HG03025 (cell line): ENCODE results near the gene HIPK3.
"Not testable (repeated sequence)": the region's sequence is repeated elsewhere in the genome, so short reads cannot be mapped to it uniquely, and the experiment has no call there.

ENCODE experiments used
- ATAC-seq: cut with Tn5 transposase; IDR thresholded peaks from one replicate; pipeline ENCODE4 v1.9.1; 2021; ENCODE audit warnings: mild to moderate bottlenecking, moderate library complexity; ENCODE audit not compliant: unreplicated experiment, low FRiP score

Gene HIPK3

DNA sequence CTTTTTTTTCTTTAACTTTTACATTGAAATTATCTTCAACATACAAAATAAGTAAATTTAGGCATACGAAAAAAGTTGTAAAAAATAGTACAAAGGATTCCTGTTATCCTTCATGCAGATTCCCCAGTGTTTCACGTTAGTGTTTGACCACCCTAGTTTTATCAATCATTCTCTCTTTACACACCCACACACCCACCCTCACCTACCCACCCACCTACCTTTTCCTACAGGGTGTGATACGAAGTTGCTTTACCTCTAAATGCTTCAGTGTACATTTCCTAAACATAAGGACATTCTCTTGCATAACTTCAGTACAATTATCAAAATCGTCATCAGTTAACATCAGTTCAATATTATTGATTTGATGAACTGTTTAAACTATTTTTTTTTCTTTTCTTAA, 37.0 kb downstream of the HIPK3 start:
- ATAC-seq: no peak

DNA sequence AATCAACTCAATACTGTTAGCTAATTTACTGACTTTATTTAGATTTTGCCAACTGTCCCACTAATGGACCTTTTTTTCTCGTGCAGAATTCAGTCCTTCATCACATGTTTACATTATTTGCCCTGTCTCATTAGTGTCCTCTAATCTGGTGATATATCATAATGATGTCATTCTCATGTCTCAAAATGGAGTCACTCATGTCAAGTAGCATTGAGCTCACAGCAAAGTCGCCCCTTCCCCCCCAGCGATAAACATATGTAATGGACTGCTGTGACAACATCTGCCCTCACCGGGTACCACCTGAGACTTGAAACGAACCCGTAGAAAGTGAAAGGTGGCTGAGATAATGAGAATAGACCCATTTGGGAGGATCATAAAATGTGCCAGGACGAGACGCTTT, 37.6 kb downstream of the HIPK3 start:
- ATAC-seq: no peak

DNA sequence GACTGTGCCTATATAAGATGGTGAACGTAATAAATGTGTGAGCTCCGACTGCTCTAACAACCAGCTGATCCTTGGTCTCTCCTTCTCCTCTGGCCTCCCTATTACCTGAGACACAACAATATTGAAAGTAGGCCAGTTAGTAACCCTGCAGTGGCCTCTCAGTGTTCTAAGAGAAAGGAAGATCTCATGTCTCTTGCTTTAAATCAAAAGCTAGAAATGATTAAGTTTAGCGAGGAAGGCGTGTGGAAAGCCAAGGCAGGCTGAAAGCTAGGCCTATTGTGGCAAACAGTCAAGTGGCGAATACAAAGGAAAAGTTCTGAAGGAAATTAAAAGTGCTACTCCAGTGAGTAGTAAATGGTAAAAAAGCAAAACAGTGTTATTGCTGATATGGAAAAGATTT, 39.5 kb downstream of the HIPK3 start:
- no peak for ATAC-seq

DNA sequence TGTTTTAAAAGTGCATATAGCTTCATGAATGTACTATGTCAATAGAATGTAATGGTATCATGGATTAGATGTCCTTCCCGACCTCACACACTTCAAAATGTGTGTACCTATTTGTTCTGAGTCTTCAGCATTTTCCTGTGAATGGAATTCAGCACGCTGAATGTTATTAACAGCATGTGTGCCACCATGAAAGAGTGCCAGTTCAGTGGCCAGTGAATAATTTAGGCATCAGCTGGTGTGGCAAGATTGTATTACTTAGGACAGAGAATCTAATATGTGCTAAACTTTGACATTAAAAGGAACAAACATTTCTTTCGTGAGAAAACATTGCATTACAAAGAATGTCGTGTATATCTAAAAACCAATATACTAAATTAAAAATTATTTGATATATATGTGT, 46.4 kb downstream of the HIPK3 start:
- no peak for ATAC-seq

DNA sequence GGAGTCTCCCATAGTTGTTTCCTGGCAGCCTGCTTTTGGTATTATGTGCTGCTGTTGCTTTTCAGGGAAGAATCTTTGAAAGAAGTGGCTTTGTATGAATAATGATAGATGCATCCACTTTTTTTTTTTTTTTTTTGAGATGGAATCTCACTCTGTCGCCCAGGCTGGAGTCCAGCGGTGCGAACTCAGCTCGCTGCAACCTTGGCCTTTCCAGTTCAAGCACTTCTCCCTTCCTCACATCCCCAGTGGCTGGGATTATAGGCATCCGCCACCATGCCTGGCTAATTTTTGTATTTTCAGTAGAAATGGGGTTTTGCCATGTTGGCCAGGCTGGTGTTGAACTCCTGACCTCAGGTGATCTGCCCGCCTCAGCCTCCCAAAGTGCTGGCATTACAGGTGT, 49.6 kb downstream of the HIPK3 start:
- not testable (repeated sequence) for ATAC-seq

DNA sequence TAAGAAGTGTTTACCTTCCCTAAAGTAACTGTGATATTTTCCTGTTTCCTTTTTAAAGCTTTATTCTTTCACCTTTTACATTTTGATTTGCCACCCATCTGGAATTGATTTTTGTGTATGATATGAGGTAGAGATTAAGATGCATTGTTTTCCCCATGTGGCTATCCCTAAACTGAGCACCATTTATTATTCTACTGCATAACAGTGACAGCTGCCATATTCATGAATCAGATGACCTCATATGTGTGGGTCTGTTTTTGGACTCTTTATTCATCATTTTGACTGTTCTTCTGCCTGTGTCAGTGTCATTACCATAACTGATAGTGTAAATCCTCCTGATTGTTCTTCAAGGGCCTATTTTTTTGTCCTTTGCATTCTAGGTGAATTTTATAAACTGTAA, 50.8 kb downstream of the HIPK3 start:
- no peak for ATAC-seq

DNA sequence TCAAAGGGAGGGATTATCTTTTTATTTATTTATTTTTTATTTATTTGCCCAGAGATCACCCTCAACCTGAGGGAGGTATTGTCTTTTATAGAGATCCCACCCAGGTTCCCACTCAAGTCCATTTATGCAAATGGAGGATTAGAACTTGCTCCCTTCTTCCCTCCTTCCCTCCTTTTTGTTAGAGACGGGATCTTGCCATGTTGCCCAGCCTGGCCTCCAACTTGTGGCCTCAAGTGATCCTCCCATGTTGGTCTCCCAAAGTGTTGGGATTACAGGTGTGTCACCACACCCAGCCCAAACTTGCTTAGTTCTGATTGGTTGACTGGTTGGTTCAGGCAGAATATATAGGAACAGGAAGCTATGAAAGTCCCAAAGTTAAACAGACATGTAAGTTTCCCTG, 51.9 kb downstream of the HIPK3 start:
- ATAC-seq: no peak

DNA sequence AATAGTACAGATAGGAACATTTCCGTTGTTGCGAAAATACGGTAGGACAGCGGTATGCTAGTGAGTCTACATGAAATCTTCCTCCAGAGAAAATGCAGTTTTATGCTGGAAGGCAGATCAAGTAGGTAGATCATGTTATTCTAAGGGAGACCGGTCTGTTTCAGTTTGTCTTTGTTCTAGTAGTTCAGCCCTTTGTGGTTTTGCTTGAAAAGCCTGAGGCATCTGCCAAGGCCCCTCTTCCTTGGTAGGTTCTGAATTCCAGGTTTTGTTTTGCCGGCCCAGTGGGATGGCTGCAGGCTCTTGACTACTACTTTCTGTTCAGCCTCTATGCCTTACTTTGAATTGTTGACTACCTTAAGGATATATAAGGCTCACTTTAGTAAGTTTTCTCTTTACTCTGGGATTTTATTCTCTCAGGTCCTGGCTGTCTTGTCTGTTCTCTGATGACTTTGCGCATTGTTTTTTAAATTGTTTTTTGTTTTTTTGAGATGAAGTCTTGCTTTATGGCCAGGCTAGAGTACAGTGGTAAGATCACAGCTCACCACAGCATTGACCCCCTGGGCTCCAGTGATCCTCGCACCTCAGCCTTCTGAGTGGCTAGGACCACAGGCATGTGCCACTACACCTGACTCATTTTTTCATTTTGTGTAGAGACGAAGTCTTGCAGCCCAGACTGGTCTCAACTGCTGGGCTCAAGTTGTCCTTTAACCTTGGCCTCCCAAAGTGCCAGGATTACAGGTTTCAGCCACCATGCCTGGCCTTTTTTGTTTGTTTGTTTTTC, 53.7 kb downstream of the HIPK3 start:
- ATAC-seq: no peak

DNA sequence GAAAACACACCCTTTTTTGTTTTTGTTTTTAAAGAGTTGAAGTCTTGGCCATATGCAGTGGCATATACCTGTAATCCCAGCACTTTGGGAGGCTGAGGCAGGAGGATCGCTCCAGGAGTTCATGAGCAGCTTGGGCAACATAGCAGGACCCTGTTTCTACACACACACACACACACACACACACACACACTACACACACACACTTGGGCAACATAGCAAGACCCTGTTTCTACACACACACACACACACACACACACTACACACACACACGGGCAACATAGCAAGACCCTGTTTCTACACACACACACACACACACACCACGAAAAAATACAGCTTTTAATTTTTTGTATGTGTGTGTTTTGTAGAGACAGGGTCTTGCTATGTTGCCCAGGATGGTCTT, 54.5 kb downstream of the HIPK3 start:
- ATAC-seq: no peak

DNA sequence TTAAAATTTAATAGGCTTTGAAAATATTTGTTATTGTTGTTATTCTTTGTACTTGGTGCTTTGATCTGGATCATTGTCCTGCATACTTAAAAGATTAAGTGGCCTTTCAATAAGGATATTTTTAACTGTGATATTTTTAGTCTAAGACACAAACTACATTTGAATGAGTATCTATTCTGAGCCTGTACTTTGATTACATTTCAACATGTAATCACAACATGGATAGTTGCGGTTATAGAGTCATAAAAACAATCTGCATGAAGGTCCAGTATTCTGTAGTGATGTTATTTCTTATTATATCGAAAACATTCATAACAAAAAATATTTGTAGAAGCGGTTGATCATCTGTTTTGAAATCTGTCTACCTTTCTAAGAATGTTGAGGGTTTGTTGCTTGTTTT, 58.6 kb downstream of the HIPK3 start:
- no peak for ATAC-seq

DNA sequence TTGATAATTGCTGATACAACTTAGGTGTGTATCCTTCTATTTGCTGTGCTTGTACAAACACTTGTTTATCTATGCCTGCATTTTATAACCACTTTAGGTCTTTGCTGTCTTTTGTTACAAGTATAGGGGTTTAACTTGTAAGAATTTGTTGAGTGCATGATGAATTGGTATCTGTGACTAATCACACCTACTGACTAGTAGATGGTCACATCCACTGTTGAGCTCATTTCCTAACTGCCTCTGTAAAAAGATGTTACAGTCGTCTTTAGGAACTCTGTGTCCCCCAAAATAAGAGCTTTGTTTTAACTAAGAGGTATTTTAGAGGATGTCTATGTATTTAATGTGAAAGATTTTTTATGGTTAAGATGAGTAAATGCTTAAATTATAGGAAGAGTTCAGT, 60.5 kb downstream of the HIPK3 start:
- ATAC-seq: no peak

DNA sequence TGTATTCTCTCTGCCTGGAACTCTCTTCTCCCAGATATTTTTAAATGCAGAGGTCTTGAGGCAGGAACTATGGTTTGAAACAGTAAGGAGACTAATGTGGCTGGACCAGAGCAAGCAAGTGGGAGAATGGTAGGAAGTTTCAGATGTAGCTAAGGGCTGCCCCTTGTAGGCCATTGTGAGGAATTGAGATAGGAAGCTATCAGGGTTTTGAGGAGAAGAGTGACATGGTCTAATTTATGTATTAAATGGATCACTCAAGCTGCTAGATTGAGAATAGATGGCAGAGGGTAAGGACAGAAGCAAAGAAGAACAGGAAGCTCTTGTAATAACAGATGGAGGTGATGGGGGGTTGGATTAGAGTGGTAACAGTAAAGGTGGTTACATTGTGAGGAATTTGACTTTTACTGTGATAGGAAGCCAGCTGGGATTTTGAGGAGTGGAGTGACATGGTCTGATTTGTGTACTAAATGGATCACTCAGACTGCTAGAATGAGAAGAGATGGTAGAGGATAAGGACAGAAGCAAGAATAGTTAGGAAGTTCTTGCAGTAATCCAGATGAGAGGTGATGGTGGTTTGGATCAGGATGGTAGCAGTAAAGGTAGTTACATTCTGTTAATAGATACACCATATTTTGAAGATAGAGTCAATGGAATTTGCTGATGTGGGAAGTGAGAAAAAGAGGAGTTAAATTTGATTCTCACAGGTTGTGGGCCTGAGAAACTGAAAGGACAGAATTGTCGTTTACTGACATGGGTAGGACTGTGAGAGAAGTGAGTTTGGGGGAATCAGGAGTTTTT, 63.0 kb downstream of the HIPK3 start:
- ATAC-seq: no peak

DNA sequence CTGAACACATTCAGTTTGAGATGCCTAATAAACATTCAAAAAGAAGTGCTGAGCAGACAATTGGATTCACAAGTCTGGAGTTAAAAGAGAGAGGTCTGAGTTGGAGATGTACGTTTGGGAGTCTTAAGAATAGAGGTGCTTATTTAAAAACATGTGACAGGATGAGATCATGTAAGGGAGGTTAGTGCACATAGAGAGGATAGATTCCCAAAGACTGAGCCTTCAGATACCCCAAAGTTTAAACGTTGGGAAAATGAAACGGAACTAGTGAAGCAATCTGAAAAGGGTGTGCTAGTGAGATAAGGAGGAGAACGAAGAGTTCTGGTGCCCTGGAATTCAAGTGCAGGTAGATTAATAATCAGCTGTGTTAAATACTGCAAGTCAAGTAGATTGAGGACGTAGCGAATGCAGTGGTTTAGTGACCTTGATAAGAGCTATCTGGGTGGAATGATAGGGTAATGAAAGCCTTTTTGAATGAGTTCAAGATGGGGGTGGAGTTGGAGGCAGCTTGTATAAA, 63.7 kb downstream of the HIPK3 start:
- ATAC-seq: no peak

DNA sequence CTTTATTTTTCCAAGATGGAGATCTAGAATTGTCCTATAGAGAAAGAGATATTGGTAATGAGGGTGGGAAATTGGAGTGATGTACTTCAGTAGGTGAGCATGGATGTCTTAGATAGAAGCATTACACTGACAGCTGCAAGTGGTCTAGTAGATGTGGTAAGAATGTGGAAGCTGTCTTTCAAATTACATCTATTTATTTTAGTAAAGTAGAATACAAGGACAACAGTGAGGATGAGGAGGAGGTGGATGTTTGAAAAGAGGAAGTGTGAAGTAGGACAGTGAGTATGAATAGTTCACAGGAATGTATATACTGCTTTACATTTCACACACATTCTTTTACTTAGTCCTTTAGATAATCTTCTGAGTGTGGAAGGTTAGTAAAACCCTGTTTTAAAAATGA, 64.2 kb downstream of the HIPK3 start:
- ATAC-seq: no peak

DNA sequence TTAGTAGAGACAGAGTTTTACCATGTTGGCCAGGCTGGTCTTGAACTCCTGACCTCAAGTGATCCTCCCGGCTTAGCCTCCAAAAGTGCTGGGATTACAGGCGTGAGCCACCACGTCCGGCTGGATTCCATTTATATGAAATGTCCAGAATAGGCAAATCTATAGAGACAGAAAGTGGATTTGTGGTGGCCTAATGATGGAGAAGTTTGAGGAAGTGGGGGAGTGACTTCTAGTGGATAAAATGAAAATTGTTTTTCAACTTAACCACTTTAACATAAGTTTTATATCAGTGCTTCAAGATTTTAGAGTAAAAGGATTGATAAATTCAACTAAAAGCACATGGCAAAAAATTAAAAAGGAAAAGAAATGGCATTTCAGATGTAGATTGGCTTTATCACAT, 66.2 kb downstream of the HIPK3 start:
- no peak for ATAC-seq

DNA sequence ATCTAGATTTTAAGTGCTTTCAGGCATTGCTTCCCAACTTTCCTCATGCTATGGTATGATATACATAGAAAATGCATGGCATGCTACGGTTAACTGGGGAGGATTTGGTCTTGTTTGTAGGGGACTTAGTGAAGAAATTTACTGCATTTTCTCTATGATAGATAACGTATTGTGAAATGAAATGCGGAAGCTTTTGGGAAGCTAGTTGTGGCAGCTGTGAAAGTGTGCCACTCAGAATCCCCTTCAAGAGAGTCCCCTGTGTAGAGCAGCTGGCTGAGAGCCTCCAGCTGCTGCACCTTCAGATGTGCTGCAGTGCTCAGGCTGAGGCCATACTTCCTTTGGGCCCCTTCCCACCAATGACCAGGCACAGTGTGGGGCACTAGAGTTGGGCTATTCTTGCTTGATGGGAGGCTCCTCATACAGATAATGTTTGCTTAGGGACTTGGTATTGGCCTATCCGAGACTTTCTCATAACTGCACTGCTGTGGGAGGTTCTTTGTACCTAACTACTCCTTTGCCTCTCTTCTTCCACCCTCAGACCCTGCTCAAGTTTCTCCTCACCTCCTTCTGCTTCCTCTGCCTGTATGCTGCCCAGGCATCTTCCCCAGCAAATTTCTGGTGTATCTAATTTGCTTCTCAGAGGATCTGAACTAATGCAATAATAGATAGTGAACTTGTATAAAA, 67.3 kb downstream of the HIPK3 start:
- ATAC-seq: no peak

DNA sequence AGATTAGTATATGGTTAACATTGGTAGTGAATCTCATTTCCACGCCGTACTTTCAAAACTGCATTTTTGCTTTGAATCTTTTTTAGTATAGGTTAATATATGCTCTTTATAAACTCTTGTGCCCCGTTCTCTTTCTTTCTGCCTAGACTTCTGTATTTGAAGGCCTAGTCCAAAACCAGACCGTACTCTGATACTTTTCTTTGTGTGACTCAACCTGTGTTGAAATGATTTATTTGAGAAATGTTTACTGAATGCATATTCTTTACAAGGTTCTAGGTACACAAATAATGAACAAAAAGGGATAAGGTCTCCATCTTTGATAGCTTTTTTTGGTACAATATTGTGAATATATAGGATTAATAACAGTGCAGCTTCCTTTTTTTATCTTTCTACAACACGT, 68.3 kb downstream of the HIPK3 start:
- no peak for ATAC-seq

DNA sequence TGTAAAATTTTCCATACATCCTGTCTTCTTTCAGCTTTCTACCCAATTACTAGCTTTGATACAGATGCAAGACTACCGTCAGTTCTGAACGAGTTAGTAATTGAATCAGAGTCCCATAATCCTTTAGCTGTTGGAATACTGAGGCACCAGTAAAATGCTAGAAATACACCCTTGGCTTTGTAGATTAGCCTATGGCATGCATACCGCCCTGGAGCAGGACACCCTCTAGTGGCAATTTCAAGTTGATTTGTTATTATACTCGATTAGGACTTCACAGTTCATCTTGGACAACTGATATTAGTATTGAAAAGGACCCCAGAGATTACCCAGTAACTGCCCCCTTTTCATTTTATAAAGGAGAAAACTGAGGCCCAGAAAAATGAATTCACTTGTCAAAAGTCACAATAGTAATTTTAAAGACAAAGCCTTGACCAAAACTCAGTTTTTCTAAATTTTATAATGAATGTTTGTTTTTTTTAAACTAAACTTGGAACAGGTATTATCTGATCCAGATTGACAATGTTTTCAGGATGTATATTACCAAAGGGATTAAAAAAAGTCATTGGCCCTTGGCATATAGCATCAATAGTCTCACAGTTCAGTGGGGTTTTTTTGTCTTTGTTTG, 72.6 kb downstream of the HIPK3 start:
- ATAC-seq: peak; percentile 63

DNA sequence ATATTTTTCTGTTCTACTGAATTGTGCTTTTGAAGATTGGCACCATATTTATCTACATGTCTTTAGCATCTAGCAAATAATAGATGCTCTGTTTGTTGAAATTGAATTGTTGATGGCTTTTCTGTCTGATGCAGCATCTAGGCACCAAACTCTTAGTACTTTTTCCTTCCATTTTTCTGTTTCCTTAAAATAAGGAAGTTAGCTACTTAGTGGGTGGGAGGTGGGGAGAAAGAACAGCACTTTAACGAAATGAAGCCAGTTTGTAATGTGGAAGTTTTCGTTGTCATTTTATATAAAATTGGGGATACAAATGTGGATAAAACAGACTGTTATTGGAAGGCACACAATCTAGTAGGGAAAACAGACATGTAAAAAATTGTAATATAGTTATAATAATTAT, 76.6 kb downstream of the HIPK3 start:
- no peak for ATAC-seq

DNA sequence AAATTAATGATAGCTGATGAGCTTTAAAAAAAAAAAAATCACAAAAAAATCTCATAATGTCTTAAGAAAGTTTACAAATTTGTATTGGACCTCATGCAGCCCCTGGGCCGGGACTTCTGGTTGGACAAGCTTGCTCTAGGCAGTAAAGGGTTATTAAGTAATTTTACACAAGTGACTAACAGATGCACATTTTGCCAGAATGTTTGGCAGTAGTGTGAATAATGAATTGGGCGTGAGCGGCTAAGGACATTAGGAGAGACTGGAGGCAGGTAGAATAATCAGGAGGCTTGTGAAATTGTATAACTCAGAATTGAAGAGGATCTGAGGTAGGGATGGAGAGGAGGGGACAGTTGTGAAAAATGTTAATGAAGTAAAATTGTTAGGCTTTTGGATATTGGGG, 77.4 kb downstream of the HIPK3 start:
- ATAC-seq: no peak

DNA sequence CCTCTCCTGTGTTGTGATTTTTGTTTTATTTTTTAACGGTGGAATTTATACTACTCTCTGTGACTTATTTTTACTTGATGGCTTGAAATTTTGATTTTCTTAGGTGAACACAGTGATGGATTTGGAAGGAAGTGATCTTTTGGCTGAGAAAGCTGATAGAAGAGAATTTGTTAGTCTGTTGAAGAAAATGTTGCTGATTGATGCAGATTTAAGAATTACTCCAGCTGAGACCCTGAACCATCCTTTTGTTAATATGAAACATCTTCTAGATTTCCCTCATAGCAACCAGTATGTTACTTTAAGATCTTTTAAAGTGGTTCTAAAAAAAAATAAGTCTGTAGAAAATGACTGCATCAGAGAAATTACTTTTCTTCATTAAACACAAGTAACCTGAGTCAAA, 82.1 kb downstream of the HIPK3 start:
- no peak for ATAC-seq
